ENCODE measurements around the gene AJUBA.
"Not testable (repeated sequence)": the region's sequence is repeated elsewhere in the genome, so short reads cannot be mapped to it uniquely, and the experiment has no call there.

The AJUBA gene

DNA sequence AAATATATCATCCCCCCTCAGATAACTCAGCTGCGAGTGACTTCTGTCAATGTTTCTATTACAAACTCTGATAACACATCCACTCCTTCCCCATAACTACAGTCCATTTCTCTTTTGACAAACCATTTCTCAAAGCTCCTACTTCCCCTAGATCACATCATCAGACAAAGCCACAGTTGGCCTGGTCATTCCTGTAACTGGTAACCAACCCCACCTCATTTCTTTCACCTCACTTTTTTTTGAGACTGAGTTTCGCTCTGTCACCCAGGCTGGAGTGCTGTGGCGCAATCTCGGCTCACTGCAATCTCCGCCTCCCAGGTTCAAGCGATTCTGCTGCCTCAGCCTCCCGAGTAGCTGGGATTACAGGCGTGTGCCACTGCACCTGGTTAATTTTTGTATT is 30.6 kb downstream of the AJUBA start:
- DNase-seq (ENCODE audit: low read depth in 2 of 2), result not testable (repeated sequence)

DNA sequence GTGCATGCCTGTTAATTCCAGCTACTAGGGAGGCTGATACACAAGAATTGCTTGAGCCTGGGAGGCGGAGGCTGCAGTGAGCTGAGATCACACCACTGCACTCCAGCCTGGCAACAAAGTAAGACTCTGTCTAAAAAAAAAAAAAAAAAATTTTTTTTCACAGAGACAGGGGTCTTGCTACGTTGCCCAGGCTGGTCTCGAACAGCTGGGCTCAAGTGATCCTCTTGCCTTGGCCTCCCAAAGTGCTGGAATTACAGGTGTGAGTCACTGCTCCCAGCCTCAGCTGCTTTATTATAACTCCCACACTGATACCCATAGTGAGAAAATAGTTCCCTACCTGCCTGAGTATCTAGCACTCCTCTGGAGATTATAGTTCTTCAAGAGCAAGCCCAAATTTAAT is 36.7 kb downstream of the AJUBA start:
- DNase-seq (ENCODE audit: low read depth in 2 of 2), result no peak

DNA sequence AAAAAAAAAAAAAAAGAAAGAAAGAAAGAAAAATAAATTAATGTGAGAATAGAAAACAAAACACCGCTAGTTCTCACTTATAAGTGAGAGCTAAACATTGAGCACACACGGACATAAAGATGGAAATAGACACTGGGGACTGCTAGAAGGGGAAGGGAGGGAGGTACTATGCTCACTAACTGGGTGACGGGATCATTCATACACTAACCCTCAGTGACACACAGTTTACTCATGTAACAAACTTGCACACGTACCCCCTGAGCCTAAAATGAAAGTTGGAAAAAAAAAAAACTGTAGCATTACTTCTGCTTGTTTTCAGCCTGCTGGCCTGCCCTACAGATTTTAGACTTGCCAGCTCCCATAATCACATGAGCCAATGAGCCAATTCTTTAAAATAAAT is 42.7 kb downstream of the AJUBA start:
- no peak for DNase-seq (ENCODE audit: low read depth in 2 of 2)

DNA sequence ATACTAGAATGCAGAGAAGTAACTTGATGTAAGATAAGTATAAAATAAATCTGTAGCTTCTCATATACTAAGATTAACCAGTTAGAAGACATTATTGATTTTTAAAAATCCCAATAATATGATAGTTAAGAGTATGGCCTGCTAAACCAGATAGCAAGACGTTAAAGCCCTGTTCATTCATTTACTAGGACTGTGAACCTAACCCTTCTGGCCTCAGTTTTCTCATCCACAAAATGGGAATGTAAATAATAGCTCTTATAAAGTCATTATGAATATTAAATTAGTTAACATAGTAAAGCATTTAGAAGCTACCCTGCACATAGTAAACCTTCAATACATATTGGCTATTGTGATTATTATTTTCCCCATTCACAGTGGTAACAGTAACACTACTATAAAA is 47.2 kb downstream of the AJUBA start:
- DNase-seq (ENCODE audit: low read depth in 2 of 2), result no peak

DNA sequence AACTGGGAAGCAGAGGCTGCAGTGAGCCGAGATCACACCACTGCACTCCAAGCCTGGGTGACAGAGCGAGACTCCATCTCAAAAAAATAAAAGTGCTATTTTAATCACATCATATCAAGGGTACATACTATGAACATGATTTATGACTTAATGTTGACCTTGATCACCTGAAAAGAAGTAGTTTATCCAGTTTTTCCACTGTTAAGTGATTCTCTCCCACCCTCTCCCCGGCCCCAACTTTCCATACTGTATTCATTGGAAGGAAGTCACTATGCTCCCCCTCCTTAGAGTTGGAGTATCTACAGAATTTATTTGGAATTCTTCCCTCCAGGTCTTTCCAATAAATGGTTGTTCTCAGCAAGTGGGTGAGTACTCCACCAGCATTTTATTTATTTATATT is 50.2 kb downstream of the AJUBA start:
- no peak for DNase-seq (ENCODE audit: low read depth in 2 of 2)

DNA sequence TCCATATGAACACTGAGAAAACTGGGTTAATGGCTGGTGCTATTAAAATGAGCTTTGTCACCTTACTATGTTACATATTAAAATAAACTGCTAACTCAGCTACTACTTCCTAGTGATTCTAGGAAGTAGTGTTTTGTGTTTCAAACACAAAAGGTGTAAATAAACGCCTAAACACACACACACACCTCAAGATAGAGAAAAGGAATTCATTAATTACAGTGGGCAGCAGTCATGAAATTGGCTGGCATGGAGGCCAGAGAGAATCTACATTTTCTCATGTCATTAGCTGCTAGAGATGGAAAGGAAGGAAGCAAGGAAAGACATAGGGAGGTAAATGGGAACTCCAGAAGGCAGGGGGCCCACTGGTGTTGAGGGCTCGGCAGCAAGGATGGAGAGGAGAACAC is 52.4 kb downstream of the AJUBA start:
- DNase-seq (ENCODE audit: low read depth in 2 of 2), result no peak

DNA sequence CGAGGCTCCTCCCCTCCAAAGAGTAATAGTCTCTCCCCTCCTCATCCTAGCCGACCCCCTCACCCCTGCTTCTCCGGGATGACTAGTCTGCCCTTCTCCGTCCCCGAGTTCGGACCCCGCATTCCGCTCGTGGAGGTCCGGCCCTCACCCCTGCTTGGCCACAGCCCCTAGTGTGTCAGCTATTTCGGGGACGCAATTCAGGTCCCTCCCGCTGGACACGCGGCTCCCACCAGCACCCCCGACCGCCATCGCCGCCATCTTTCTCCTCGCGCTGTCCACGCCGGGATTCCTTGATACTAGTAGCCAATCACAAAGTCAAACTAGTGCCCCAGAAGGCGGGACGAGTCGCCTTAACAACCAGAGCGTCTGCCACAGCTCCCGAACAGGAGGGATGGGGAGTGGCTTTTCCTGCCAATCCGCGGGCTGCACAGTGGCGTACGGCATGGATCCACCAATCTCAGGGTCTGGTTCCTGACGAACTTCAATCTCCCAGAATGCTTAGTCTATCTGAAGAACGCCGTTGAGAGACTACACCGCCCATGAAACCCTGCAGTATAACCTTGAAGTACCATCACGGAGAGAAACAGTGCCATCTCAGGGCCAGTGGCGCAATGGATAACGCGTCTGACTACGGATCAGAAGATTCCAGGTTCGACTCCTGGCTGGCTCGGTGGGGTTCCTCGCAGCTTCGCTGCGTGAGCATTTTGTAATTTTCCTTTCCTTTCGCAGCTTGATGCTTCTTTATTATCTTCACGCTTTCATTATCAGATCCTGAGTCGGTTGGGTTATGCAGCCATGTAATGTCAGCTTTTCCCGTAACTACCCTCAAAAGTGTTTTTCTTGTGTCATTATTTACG is 53.0 kb downstream of the AJUBA start, which contains the start of gene PRMT5:
TSS of gene PRMT5 (minus strand) at position 273 of the 857 bp plus-strand sequence. CDS start at position 258, 15 bp downstream.
- DNase-seq (ENCODE audit: low read depth in 2 of 2), result peak; percentile 95 to 98

DNA sequence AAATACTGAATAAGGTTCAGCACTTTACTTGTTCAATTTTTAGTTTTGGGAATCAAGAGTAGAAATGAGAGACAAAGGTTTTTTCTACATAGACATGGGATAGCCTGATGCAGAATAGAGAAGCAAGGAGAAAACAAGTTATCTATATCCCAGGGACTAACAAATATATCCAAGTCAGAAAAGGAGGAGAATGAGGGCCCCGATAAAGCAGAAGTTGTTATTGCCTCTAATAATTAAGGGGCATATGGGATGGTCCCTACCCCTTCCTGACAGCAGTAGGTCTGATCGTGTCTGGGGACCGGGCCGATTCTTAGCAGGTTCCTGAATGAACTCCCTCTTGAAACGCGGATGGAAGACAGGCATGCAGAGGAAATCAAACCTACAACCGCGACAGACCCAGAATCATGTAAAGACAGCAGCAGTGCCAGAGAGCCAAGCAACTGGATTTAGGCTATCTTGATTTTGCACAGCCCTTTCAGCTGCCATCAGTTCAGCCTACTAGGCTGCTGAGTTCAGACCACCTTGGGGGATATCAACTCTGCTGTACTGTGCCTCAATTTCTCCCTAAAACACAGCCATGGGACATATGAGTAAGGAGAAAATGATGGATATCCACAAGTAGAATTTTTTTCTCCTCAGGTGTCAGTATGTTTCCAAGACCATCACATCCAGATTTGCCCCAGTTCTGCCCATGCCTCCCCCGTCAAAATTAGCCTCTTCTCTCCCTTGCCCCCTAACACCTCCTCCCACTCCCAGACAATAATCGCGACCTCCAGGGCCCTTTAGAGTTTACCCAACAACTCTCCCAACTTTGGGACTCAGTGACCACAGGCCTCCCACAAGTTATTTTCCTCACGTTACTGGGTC is 53.9 kb downstream of the AJUBA start:
- peak in 1 of 2 donors; percentile 11 for DNase-seq (ENCODE audit: low read depth in 2 of 2)

DNA sequence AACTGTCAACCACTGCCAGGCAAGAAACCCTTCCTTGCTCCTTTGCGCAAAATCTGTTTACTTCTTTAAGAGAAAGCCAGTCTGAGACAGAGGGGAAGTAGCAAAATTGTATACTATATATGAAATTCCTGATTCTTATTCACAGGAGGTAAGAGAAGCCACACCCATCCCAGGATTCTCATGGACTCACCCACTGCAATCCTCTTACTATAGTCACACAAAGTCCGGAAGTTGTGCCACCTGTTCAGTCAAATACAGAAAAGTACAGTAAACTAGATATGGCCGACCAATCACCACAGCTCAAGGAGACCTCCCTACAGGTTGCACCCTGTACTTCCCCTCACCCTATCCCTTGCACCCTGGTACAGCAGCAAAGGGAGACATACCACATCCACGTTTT is 56.0 kb downstream of the AJUBA start:
- no peak for DNase-seq (ENCODE audit: low read depth in 2 of 2)

DNA sequence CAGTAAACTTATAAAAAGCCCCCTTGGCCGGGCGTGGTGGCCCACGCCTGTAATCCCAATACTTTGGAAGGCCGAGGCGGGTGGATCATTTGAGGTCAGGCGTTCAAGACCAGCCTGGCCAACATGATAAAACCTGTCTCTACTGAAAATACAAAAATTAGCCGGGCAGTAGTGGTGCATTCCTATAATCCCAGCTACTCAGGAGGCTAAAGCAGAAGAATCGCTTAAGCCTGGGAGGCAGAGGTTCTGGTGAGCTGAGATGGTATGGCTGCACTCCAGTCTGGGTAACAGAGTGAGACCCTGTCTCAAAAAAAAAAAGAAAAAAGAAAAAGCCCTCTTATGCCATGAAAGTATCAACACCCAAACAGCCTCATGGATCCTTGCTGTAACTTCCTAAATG is 56.8 kb downstream of the AJUBA start:
- no peak for DNase-seq (ENCODE audit: low read depth in 2 of 2)

DNA sequence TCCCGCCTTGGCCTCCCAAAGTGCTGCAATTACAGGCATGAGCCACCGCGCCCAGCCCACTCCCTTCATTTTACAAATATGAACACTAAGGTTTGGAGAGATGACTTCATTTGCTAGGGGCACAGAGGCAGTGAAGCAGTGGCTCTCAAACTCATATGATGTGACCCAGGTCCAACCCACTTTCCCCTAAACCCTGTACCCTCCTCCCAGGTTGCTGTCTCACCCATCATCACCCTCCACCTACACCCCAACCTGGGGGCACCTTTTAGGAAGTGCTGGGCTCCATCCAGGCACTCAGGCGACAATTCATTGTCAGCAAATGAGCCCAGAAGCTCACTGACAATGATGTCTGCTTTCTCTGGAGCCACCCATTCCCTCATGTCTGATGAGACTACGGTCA is 58.6 kb downstream of the AJUBA start:
- DNase-seq (ENCODE audit: low read depth in 2 of 2), result no peak

DNA sequence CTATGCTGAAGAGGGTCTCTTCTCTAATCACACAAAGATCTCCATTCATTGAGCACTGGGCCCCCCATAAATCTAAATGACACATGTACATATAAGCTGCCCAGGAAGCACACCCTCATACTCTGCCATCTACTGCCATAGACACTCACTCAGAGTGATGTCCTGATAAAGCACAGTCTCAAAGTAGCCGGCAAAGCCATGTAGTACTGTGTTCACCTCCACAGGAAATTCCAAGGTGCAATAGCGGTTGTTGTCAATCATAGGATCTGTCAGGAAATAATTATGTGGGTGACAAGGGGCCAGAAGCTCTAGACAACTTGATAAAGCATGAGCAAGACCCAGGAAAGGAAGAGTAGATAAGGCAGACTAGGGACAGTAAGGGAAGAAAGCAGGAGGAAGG is 60.1 kb downstream of the AJUBA start:
- no peak for DNase-seq (ENCODE audit: low read depth in 2 of 2)
